HCT116 (cell line): Measurements from ENCODE around the gene HHAT. TPM values are rescaled to one million over a fixed set of nuclear protein-coding genes. Genes with fewer than 3 reads are reported as not detected.

Experiments
- ATAC-seq: fragments of 200-7000 bp; cut with Tn5 transposase; 2 replicates; pipeline ENCODE4 v1.9.1; 2020; ENCODE audit warnings: mild to moderate bottlenecking, moderate library complexity
- BruUV-seq: library from RNA; stranded (reverse); fragments of 400-500 nt; replicated peaks from 2 replicates; lab custom pipeline; 2021; lab: Mats Ljungman, UMichigan
- CTCF ChIA-PET: fragments of 300-600 bp; sonication (Branson Sonifier 250); formaldehyde crosslinking; loops from one replicate; lab custom pipeline; 2021; ENCODE audit warnings: antibody characterized with exemption; lab: Charles Lee
- POLR2A ChIA-PET: fragments of 300-600, 350-600 bp; sonication (Branson Sonifier 250); formaldehyde crosslinking; loops from one replicate; lab custom pipeline; 2021; ENCODE audit warnings: antibody characterized with exemption; lab: Charles Lee
- RAD21 ChIA-PET, 2 experiments: fragments of 300-600 bp; sonication (Branson Sonifier 250); formaldehyde crosslinking; loops; one replicate each; lab custom pipeline; 2023; ENCODE audit warnings: low total read pairs in 2 of 2; ENCODE audit not compliant: uncharacterized antibody in 2 of 2, unreplicated experiment in 2 of 2, low non-redundant PET in 1 of 2; lab: Charles Lee
- DNase-seq: peaks from one replicate; pipeline ENCODE4 v3.0.0-alpha.2; 2010; ENCODE audit warnings: low read depth, low spot score
- H2AFZ ChIP-seq: fragments of 200-600 bp; shearing (Covaris generic), sonication (generic); 2 replicates; pipeline ENCODE4 v1.6.1; 2017; ENCODE audit warnings: low read depth, mixed run types, mixed read lengths, antibody characterized with exemption, low read length; ENCODE audit not compliant: poor library complexity, severe bottlenecking
- H3K27ac ChIP-seq: 2 replicates; pipeline ENCODE4 v1.5.1; 2012; ENCODE audit warnings: low read depth, low read length
- H3K27me3 ChIP-seq: fragments of 200-600 bp; sonication (generic); 2 replicates; pipeline ENCODE4 v1.6.1; 2016; ENCODE audit warnings: mixed run types, low read length, mixed read lengths; ENCODE audit not compliant: insufficient read depth
- H3K36me3 ChIP-seq, 2 experiments: fragments of 200-500 bp in 1 of 2; fragments of 200-600 bp in 1 of 2; sonication (Bioruptor generic) in 1 of 2; sonication (generic) in 1 of 2; 2 replicates each; pipeline versions ENCODE4 v1.5.1 to v1.6.1; 2014 to 2016; ENCODE audit warnings: low read length in 2 of 2, inconsistent platforms in 1 of 2, mixed read lengths in 1 of 2, mixed run types in 1 of 2; ENCODE audit not compliant: insufficient read depth in 2 of 2, control insufficient read depth in 1 of 2
- H3K4me1 ChIP-seq, 2 experiments: fragments of 200-600 bp in 1 of 2; sonication (generic) in 1 of 2; 2 replicates each; pipeline versions ENCODE4 v1.5.1 to v1.6.1; 2012 to 2017; ENCODE audit warnings: low read length in 2 of 2, inconsistent platforms in 1 of 2, mild to moderate bottlenecking in 1 of 2, mixed read lengths in 1 of 2, mixed run types in 1 of 2, moderate library complexity in 1 of 2; ENCODE audit not compliant: insufficient read depth in 2 of 2, control insufficient read depth in 1 of 2
- H3K4me2 ChIP-seq: fragments of 200-600 bp; sonication (generic); 2 replicates; pipeline ENCODE4 v1.6.1; 2017; ENCODE audit warnings: mixed run types, low read length, mixed read lengths
- H3K4me3 ChIP-seq, 2 experiments: fragments of 200-600 bp in 1 of 2; sonication (generic) in 1 of 2; replicated peaks in 1 of 2; 2 replicates each; pipeline ENCODE4 v1.5.1; 2011 to 2016; ENCODE audit warnings: low read length in 2 of 2, control low read depth in 1 of 2, low read depth in 1 of 2, mild to moderate bottlenecking in 1 of 2, mixed read lengths in 1 of 2, mixed run types in 1 of 2
- H3K79me2 ChIP-seq: fragments of 200-600 bp; sonication (generic); 2 replicates; pipeline ENCODE4 v1.6.1; 2017; ENCODE audit warnings: mild to moderate bottlenecking, mixed run types, low read length, moderate library complexity, mixed read lengths; ENCODE audit not compliant: insufficient read depth
- H3K9ac ChIP-seq: fragments of 200-600 bp; sonication (generic); 2 replicates; pipeline ENCODE4 v1.6.1; 2016; ENCODE audit warnings: low read length, mixed read lengths
- H3K9me2 ChIP-seq: fragments of 200-600 bp; sonication (generic), shearing (Covaris generic); 2 replicates; pipeline ENCODE4 v1.6.1; 2017; ENCODE audit warnings: mixed run types, mild to moderate bottlenecking, moderate library complexity; ENCODE audit not compliant: insufficient read depth
- H3K9me3 ChIP-seq, 2 experiments: fragments of 200-500 bp in 1 of 2; fragments of 200-600 bp in 1 of 2; sonication (Bioruptor generic) in 1 of 2; sonication (generic) in 1 of 2; 2 replicates each; pipeline ENCODE4 v1.6.1; 2014 to 2017; ENCODE audit warnings: low read length in 2 of 2, mixed read lengths in 2 of 2, inconsistent platforms in 1 of 2, low read depth in 1 of 2, mild to moderate bottlenecking in 1 of 2, mixed run types in 1 of 2, moderate library complexity in 1 of 2; ENCODE audit not compliant: control insufficient read depth in 1 of 2, insufficient read depth in 1 of 2
- H4K20me1 ChIP-seq: fragments of 200-600 bp; sonication (generic), shearing (Covaris generic); 2 replicates; pipeline ENCODE4 v1.6.1; 2017; ENCODE audit warnings: mixed run types, mild to moderate bottlenecking, moderate library complexity; ENCODE audit not compliant: insufficient read depth
- CBX3 ChIP-seq: IDR thresholded peaks from 2 replicates; pipeline ENCODE4 v1.6.1; 2012; ENCODE audit warnings: low read depth
- CEBPB ChIP-seq: IDR thresholded peaks from 2 replicates; pipeline ENCODE4 v1.6.1; 2012; ENCODE audit warnings: low read depth
- EGR1 ChIP-seq: IDR thresholded peaks from 2 replicates; pipeline ENCODE4 v1.6.1; 2012; ENCODE audit warnings: low read depth
- ELF1 ChIP-seq: IDR thresholded peaks from 2 replicates; pipeline ENCODE4 v1.6.1; 2012; ENCODE audit warnings: low read depth, borderline replicate concordance
- EZH2 ChIP-seq: fragments of 200-600 bp; sonication (generic); IDR thresholded peaks from 2 replicates; pipeline ENCODE4 v1.6.1; 2017; ENCODE audit warnings: antibody characterized with exemption, mixed run types
- EZH2phosphoT487 ChIP-seq: fragments of 200-600 bp; IDR thresholded peaks from 2 replicates; pipeline ENCODE4 v1.6.1; 2018; ENCODE audit warnings: antibody characterized with exemption, borderline replicate concordance
- FOSL1 ChIP-seq: IDR thresholded peaks from 2 replicates; pipeline ENCODE4 v1.6.1; 2012; ENCODE audit warnings: low read depth
- JUND ChIP-seq: IDR thresholded peaks from 2 replicates; pipeline ENCODE4 v1.6.1; 2012
- RAD21 ChIP-seq: IDR thresholded peaks from 2 replicates; pipeline ENCODE4 v1.6.1; 2012; ENCODE audit warnings: low read depth, mild to moderate bottlenecking
- SIN3A ChIP-seq: IDR thresholded peaks from 2 replicates; pipeline ENCODE4 v1.6.1; 2012; ENCODE audit warnings: low read depth
- SP1 ChIP-seq: IDR thresholded peaks from 2 replicates; pipeline ENCODE4 v1.6.1; 2012; ENCODE audit warnings: low read depth
- SRF ChIP-seq: IDR thresholded peaks from 2 replicates; pipeline ENCODE4 v1.6.1; 2012; ENCODE audit warnings: low read depth
- TCF7L2 ChIP-seq: IDR thresholded peaks from 2 replicates; pipeline ENCODE4 v1.7.0; 2011; ENCODE audit warnings: borderline replicate concordance, inconsistent platforms; ENCODE audit not compliant: insufficient read depth, insufficient read length; ENCODE audit errors: extremely low read depth
- ZFX ChIP-seq: fragments of 450-650 bp; IDR thresholded peaks from 2 replicates; pipeline ENCODE4 v1.6.1; 2017
- intact Hi-C: fragments of 100-400 bp; cut with micrococcal nuclease; formaldehyde crosslinking; loops from 2 replicates; pipeline ENCODE4 v1.10.0; 2022
- total RNA-seq: library from RNA; stranded (reverse); gene quantifications from one replicate; pipeline ENCODE4 v1.2.1, GENCODE V29; 2021; ENCODE audit not compliant: unreplicated experiment
- TF ChIP-seq, protein P1 (sequence below): IDR thresholded peaks from 2 replicates; pipeline ENCODE4 v1.6.1; 2012; ENCODE audit warnings: low read depth
- TF ChIP-seq, protein P2 (sequence below): IDR thresholded peaks from 2 replicates; pipeline ENCODE4 v1.6.1; 2012
- TF ChIP-seq, protein P3 (sequence below): IDR thresholded peaks from 2 replicates; pipeline ENCODE4 v1.6.1; 2011; ENCODE audit warnings: mild to moderate bottlenecking, low read length, moderate library complexity; ENCODE audit not compliant: insufficient replicate concordance; ENCODE audit errors: extremely low read depth

The HHAT gene
- total RNA-seq, 1 experiment from 2014 or later: 2.7 TPM

DNA sequence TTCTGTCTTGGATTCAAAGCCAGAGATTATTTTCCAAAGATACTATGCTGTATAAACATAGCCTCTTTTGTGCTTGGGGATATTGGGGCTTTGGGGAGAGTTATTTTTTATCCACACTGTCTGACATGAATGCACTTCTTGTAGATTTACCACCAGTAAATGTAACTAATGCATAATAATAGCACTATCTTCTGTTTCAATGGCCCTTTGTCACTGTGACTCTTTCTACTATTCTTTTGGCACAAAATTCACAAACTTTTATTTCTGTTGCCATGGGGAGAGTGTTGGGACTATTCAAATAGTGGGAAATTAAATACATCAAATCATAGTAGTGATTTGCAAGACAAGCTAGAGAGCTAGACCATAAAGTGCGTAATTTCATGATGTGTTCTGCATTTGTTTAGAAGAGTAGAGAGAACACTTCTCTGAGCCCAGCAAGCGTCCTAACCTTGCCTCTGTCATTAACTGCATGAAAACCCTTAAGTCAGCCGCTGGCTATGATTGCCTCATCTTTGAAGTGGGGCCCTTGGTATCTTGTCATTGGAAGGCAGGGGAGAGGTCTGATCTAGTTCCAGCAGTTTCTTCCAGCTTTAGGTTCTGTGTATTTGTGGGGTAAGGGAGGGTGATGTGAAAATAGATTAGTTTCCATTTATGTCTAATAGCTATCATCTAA lies 154.4 kb downstream of the HHAT start (continued):
- TF ChIP-seq, protein P1, sequence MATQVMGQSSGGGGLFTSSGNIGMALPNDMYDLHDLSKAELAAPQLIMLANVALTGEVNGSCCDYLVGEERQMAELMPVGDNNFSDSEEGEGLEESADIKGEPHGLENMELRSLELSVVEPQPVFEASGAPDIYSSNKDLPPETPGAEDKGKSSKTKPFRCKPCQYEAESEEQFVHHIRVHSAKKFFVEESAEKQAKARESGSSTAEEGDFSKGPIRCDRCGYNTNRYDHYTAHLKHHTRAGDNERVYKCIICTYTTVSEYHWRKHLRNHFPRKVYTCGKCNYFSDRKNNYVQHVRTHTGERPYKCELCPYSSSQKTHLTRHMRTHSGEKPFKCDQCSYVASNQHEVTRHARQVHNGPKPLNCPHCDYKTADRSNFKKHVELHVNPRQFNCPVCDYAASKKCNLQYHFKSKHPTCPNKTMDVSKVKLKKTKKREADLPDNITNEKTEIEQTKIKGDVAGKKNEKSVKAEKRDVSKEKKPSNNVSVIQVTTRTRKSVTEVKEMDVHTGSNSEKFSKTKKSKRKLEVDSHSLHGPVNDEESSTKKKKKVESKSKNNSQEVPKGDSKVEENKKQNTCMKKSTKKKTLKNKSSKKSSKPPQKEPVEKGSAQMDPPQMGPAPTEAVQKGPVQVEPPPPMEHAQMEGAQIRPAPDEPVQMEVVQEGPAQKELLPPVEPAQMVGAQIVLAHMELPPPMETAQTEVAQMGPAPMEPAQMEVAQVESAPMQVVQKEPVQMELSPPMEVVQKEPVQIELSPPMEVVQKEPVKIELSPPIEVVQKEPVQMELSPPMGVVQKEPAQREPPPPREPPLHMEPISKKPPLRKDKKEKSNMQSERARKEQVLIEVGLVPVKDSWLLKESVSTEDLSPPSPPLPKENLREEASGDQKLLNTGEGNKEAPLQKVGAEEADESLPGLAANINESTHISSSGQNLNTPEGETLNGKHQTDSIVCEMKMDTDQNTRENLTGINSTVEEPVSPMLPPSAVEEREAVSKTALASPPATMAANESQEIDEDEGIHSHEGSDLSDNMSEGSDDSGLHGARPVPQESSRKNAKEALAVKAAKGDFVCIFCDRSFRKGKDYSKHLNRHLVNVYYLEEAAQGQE: no peak
- TF ChIP-seq ZFX: no peak
- no peak for TF ChIP-seq ELF1
- no peak for TF ChIP-seq EZH2phosphoT487
- TF ChIP-seq SIN3A: no peak
- TF ChIP-seq RAD21: no peak
- TF ChIP-seq, protein P2, sequence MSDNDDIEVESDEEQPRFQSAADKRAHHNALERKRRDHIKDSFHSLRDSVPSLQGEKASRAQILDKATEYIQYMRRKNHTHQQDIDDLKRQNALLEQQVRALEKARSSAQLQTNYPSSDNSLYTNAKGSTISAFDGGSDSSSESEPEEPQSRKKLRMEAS: no peak
- TF ChIP-seq SP1: no peak

DNA sequence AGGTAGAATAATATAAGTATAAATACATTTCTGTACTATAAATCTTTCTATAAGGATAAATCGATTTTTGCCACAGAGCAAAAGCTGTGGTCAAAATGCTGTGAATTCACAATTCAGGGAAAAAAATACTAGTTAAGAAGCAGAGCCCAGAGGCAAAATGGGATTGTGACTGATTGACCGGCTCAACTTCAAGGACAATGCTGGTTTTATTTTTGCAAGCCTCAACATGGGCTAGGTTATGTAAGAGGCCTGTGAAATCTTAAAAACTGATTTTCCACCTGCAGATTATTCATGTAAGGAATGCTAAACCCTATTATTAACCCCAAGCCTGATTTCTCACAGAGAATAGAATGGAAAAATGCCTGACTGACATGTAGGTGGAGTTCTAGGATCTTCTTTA lies 155.1 kb downstream of the HHAT start:
- H3K27ac ChIP-seq: no peak overlapping the region

More for the DNA sequence above, 155.1 kb downstream of the HHAT start:
- Histone ChIP-seq H3K36me3 (no peaks in the 10 kb centered on the region), H2AFZ (no peak overlapping the region), H3K9me3 (no peaks in the 10 kb centered on the region), H3K4me1 (no peaks in the 10 kb centered on the region), H3K4me3 (no peak overlapping the region), H4K20me1 (no peaks in the 10 kb centered on the region), H3K4me2 (no peak overlapping the region), H3K9ac (no peak overlapping the region), H3K79me2 (no peaks in the 10 kb centered on the region), H3K9me2 (no peaks in the 10 kb centered on the region), H3K27me3 (peaks cover 36% of the 10 kb centered on the region)
- ATAC-seq: no peak
- intact Hi-C loops: no loop called here
- ChIA-PET POLR2A (no interaction called here), CTCF (no interaction called here), RAD21 (no interaction called here)
- no TSS peak for BruUV-seq
- TF ChIP-seq EZH2 (no peak), SP1 (no peak), EZH2phosphoT487 (no peak), SRF (no peak), EGR1 (no peak), ZFX (no peak), FOSL1 (no peak), RAD21 (no peak), TCF7L2 (no peak), CEBPB (no peak), JUND (no peak), CBX3 (no peak)
- TF ChIP-seq, protein P3, sequence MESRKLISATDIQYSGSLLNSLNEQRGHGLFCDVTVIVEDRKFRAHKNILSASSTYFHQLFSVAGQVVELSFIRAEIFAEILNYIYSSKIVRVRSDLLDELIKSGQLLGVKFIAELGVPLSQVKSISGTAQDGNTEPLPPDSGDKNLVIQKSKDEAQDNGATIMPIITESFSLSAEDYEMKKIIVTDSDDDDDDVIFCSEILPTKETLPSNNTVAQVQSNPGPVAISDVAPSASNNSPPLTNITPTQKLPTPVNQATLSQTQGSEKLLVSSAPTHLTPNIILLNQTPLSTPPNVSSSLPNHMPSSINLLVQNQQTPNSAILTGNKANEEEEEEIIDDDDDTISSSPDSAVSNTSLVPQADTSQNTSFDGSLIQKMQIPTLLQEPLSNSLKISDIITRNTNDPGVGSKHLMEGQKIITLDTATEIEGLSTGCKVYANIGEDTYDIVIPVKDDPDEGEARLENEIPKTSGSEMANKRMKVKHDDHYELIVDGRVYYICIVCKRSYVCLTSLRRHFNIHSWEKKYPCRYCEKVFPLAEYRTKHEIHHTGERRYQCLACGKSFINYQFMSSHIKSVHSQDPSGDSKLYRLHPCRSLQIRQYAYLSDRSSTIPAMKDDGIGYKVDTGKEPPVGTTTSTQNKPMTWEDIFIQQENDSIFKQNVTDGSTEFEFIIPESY: no peak
- TF ChIP-seq, protein P2: no peak
- DNase-seq: no peak
